ENCODE data around the gene XPNPEP1. TPM values are rescaled to one million over a fixed set of nuclear protein-coding genes. Genes with fewer than 3 reads are reported as not detected.
A peak's percentile ranks its signal among the peaks of the same experiment; 100 is the strongest.

XPNPEP1 gene
- total RNA-seq, 2 donors from 2014 or later = 77.6 to 104 TPM

DNA sequence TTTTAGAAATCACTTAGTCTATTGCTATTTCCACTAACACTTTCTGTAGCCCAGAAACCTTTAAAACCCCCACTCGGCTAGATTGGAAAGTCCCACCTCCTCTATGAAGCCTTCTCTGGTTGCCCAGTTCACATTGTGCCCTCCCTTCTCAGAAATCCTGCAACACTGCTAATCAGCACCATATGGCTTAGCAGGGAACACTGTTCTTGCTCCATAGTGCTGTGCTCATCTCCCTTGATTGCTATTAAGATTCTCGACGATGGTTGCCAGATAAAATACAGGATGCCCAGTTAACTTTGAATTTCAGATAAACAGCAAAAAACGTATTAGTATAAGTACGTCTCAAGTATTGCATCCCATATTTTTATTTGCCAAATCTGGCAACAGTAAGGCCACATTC lies 40.1 kb upstream of the XPNPEP1 start:
- Histone ChIP-seq H3K4me1 (peaks cover 67% of the 10 kb centered on the region), H3K27me3 (no peaks in the 10 kb centered on the region), H3K4me3 (no peak overlapping the region), H3K9me3 (no peaks in the 10 kb centered on the region), H3K36me3 (replicated peaks in 1 of 2; ENCODE audit: insufficient read depth in 1 of 2, low read depth in 2 of 2) (no peaks in the 10 kb centered on the region), H3K27ac (no peak overlapping the region)
- ATAC-seq (no peak), DNase-seq (no peak)
- 78 to 79% methylated on average over 5 of the region's 5 CpGs for WGBS, 2 donors
- TF ChIP-seq CTCF (IDR thresholded peaks at IDR 0.05) = no peak
- TF ChIP-seq POLR2A (IDR thresholded peaks at IDR 0.05) = no peak
- intact Hi-C loops (cut with DNase I) = no loop called here

DNA sequence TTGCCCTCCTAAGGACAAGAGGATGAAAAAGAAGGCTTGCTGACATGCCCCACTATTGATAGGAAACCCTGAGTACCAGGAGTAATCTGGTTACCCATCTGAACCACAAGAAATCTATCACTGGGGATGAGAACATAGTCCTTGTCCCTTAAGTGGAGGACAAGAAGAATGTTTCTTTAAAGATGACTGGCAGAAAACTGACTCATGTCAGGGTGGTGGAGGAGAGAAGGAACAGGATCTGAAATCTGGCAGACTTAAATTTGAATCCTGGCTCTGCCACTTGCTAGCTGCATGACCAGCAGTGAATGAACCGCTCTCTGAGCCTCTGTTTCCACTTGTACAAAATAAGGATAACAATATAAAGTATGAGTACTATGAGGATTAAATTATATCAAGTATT lies 38.9 kb upstream of the XPNPEP1 start:
- no peak for ATAC-seq
- 100% methylated on average over 1 of the region's 1 CpG for WGBS, 2 donors
- intact Hi-C loops (cut with DNase I) = no loop called here
- DNase-seq = no peak
- Histone ChIP-seq H3K36me3 (replicated peaks in 1 of 2; ENCODE audit: insufficient read depth in 1 of 2, low read depth in 2 of 2) (no peaks in the 10 kb centered on the region), H3K4me3 (no peak overlapping the region), H3K27me3 (no peaks in the 10 kb centered on the region), H3K27ac (peak overlapping the region in 3 of 4 donors; percentile 25 to 54 (median 27)), H3K9me3 (no peaks in the 10 kb centered on the region), H3K4me1 (peaks cover 70% of the 10 kb centered on the region)
- TF ChIP-seq CTCF (IDR thresholded peaks at IDR 0.05) = no peak
- TF ChIP-seq POLR2A (IDR thresholded peaks at IDR 0.05) = no peak

DNA sequence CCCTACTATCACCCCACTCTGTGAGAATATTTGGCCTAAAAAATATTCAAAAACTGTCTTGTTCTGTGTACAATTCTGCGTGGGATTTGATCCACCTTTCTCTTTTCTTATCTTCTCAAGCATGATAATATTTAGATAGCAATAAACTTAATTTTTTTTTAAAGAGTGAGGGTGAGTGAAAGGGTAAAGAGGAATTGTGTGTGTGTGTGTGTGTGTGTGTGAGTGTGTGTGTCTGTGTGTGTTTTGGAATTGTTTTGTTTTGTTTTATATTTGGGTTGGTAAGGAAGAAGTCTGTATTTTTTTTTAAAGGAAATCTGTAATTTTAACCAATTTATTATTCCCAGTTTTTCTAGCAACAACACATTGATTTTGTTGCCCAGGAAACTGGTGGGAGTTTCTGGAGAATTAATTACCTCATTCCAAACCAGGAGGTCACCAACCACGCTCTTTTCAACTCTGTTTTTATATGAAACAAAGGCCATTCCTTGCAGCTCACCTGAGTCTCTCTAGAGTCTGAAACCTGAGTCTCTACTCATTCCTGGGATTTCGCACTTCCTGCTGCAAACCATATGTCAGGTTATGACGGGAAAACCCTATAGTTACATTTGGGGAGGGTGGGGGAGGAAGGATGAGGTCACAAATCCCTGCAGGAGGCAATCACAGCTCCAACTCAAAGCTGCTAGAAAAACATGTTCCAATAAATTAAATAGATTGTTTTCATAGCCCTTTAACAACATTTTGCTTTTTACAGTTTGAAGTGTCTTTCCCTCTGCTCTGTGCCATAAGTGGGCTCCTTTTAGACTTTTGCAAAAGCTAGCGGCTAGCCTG lies 38.1 kb upstream of the XPNPEP1 start:
- WGBS, 2 donors = 35 to 36% methylated on average over 5 of the region's 5 CpGs
- no peak for TF ChIP-seq CTCF (IDR thresholded peaks at IDR 0.05)
- TF ChIP-seq POLR2A (IDR thresholded peaks at IDR 0.05) = no peak
- Histone ChIP-seq H3K4me3 (no peak overlapping the region), H3K9me3 (no peaks in the 10 kb centered on the region), H3K27ac (peak overlapping the region; percentile 4 to 54 (median 26)), H3K36me3 (replicated peaks in 1 of 2; ENCODE audit: insufficient read depth in 1 of 2, low read depth in 2 of 2) (no peaks in the 10 kb centered on the region), H3K27me3 (no peaks in the 10 kb centered on the region), H3K4me1 (peaks cover 69% of the 10 kb centered on the region)
- ATAC-seq = peak; percentile 7
- intact Hi-C loops (cut with DNase I) = no loop called here
- DNase-seq = peak in 1 of 4 donors; percentile 9

- Histone ChIP-seq H3K27ac (peak overlapping the region in 3 of 4 donors; percentile 25 to 54 (median 27)), H3K4me1 (peaks cover 65% of the 10 kb centered on the region), H3K36me3 (replicated peaks in 1 of 2; ENCODE audit: insufficient read depth in 1 of 2, low read depth in 2 of 2) (no peaks in the 10 kb centered on the region), H3K27me3 (no peaks in the 10 kb centered on the region), H3K9me3 (no peaks in the 10 kb centered on the region), H3K4me3 (no peak overlapping the region)
- DNase-seq (no peak), ATAC-seq (no peak)
- TF ChIP-seq POLR2A (IDR thresholded peaks at IDR 0.05) (no peak), CTCF (IDR thresholded peaks at IDR 0.05) (no peak)
- intact Hi-C loops (cut with DNase I) = no loop called here
- 63 to 64% methylated on average over 2 of the region's 2 CpGs for WGBS, 2 donors
These were observed 37.4 kb upstream of the XPNPEP1 start for GRCh38 chr10:109960682-109961081.
